SK-N-SH treated with all-trans-retinoic acid at 6 μM for 48 hours (cell line): ENCODE data around the gene ENTPD1.

Experiments used
- ARNTL ChIP-seq: fragments of 450-650 bp; formaldehyde crosslinking; IDR thresholded peaks from 2 replicates; pipeline ENCODE4 v1.5.0; 2020; ENCODE audit warnings: low read depth, mild to moderate bottlenecking, moderate library complexity, borderline replicate concordance
- CREB5 ChIP-seq: fragments of 250-450 bp; sonication (Bioruptor Pico); IDR thresholded peaks from 2 replicates; pipeline ENCODE4 v1.5.1; 2020; ENCODE audit warnings: low read depth, mild to moderate bottlenecking, moderate library complexity
- CSDC2 ChIP-seq: fragments of 250-450 bp; sonication (Bioruptor Pico); IDR thresholded peaks from 2 replicates; pipeline ENCODE4 v1.5.0; 2020; ENCODE audit warnings: mild to moderate bottlenecking, moderate library complexity
- PATZ1 ChIP-seq: fragments of 250-450 bp; sonication (Bioruptor Pico); IDR thresholded peaks from 2 replicates; pipeline ENCODE4 v1.8.0; 2020; ENCODE audit warnings: mild to moderate bottlenecking, moderate library complexity, borderline replicate concordance
- PPARA ChIP-seq: fragments of 250-450 bp; sonication (Bioruptor Pico); IDR thresholded peaks from 2 replicates; pipeline ENCODE4 v1.5.0; 2020; ENCODE audit warnings: mild to moderate bottlenecking, borderline replicate concordance
- SNAI2 ChIP-seq: fragments of 250-450 bp; sonication (Bioruptor Pico); IDR thresholded peaks from 2 replicates; pipeline ENCODE4 v1.5.0; 2020; ENCODE audit warnings: mild to moderate bottlenecking, moderate library complexity
- TCF4 ChIP-seq: fragments of 250-450 bp; sonication (Bioruptor Pico); IDR thresholded peaks from 2 replicates; pipeline ENCODE4 v1.8.0; 2021; ENCODE audit warnings: mild to moderate bottlenecking, moderate library complexity, borderline replicate concordance
- ZFP3 ChIP-seq: fragments of 250-450 bp; sonication (Bioruptor Pico); IDR thresholded peaks from 2 replicates; pipeline ENCODE4 v1.5.0; 2020; ENCODE audit warnings: mild to moderate bottlenecking, moderate library complexity
- ZNF565 ChIP-seq: fragments of 450-650 bp; formaldehyde crosslinking; conservative IDR thresholded peaks from 2 replicates; pipeline ENCODE4 v1.5.0; 2020; ENCODE audit warnings: low read depth, mild to moderate bottlenecking, moderate library complexity

DNA sequence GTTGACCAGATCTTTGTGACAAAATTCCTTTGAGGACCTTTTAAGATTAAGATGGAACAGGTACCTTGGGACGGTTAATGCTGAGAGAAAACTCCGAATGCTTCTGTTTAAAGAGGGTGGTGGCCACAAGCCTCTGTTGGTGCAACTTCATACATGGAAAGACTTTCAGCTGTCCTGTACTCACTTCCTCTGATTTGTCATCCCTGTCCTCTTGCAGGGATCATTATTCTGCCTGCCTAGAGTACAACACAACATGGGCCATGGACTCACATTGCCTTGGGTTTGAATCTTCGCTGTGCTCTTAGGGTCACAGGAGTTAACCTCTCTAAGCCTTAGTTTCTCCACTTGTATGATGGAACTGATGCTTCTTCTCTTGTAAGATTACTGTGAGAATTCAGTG lies 75.1 kb downstream of the ENTPD1 start:
- TF ChIP-seq ARNTL (no peak), PPARA (no peak), CREB5 (CRISPR knock-in tag) (no peak), PATZ1 (CRISPR knock-in tag) (no peak), ZFP3 (CRISPR knock-in tag) (no peak), CSDC2 (CRISPR knock-in tag) (no peak), TCF4 (CRISPR knock-in tag) (no peak), ZNF565 (CRISPR knock-in tag) (no peak), SNAI2 (CRISPR knock-in tag) (no peak)
